HG03439 (cell line): ENCODE data around the gene ANXA10.
"Not testable (repeated sequence)": the region's sequence is repeated elsewhere in the genome, so short reads cannot be mapped to it uniquely, and the experiment has no call there.

Experiments
- ATAC-seq: cut with Tn5 transposase; IDR thresholded peaks from one replicate; pipeline ENCODE4 v1.9.1; 2021; ENCODE audit warnings: mild to moderate bottlenecking, moderate library complexity; ENCODE audit not compliant: unreplicated experiment

The ANXA10 gene, protein sequence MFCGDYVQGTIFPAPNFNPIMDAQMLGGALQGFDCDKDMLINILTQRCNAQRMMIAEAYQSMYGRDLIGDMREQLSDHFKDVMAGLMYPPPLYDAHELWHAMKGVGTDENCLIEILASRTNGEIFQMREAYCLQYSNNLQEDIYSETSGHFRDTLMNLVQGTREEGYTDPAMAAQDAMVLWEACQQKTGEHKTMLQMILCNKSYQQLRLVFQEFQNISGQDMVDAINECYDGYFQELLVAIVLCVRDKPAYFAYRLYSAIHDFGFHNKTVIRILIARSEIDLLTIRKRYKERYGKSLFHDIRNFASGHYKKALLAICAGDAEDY

DNA sequence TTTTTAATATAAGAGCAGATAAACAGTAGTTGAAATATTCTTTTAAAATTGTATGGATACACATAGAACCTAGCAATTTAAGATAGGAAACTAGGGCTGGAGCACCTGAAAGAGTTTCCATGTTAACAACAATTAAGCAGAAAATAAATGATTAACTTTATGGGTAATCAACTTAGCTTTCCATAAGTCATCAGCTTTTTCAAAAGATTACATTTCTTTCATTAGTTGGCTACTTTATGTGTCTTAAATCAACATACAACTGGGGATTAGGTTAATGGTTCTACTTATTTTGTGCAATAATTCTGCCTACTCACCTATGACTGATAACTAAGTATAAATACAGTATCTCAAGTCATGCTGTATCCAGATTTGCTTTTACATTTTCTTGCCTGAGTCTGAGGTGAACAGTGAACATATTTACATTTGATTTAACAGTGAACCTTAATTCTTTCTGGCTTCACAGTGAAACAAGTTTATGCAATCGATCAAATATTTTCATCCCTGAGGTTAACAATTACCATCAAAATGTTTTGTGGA lies at the start of gene ANXA10:
TSS of gene ANXA10 (plus strand) at position 362 of the 537 bp plus-strand sequence. CDS start at position 526, 164 bp downstream.
- no peak for ATAC-seq

DNA sequence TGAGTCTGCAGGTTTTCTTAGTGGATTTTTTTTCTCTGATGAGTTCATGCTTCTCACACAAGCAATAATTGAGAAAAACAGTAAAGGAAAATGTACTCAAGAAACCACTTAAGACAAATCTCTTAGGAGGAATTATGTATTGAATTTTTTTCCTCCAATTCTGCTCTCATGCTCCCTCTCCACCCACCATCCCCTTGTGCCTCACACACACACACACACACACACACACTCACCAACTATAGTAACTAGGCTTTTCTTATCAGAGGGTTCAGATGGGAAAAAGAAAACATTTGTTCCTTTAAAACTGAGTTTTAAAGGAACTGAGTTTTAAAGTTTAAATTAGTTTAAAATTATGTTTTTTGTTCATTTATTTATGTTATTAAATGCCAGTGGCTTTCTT lies 47.0 kb upstream of the ANXA10 start:
- ATAC-seq = no peak

DNA sequence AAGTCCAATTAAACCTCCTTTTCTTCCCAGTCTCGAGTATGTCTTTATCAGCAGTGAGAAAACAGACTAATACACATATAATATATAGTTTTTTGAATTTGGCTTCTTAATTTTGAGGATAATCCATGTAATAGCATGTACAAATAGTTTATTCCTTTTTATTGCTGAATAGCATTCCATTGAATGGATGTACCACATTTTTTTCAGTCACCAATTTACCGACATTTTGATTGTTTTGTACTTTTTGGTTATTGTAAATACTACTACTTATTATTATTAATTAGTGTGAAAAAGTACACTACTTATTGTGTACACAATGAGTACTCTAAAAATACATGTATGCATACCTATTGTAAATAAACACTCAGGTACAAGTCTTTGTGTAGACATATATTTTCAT lies 42.3 kb upstream of the ANXA10 start:
- ATAC-seq = no peak

DNA sequence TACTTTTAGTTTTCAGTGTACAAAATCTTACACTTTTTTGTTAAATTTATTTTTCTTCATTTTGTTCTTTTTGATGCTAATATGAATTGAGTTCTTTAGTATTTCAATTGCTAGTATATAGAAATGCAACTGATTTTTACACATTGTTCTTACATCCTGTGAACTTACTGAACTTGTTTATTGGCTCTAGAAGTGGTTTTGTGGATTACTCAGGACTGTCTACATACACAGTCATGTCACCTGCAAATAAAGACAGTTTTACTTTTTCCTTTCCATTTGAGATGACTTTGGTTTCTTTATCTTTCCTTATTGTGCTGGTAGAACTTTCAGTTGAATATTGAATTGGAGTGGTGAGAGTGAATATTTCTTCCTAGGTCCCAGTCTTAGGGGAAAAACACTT lies 40.8 kb upstream of the ANXA10 start:
- ATAC-seq = no peak

DNA sequence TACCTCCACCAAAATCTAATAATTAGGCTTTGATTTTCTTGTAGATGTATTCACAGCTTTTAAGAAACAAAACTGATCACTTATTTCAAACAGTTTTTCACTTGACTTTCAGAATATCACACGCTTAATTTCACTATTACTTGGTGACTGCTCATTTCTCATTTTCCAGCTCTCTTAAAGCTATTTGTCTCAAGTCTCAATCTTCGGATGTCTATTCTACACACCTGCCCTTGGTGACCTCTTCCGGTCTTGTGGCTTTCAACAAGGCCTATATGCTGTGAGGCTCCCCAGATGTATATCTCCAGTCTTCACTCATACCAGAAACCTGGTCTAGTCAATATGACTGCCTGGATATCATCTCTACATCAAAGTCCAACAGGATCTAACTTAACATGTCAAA lies 34.9 kb upstream of the ANXA10 start:
- peak; percentile 94 for ATAC-seq

DNA sequence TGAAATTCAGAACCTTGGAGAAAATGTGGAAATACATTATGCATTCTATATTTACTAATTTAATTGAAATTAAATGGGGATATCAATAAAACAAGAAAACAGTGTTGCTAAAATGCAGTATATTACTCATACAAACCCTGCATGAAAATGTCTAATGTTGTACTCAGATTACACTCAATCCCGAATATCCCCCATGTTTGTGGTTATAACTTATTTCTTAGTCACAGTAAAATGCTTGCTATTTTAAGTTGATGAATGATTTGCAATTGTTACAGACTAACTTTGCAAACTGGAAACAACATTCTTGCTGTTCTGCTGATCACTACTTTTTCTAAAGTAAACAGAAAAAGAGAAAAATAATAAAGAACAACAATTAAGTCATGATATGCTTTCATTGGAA lies 33.1 kb upstream of the ANXA10 start:
- ATAC-seq = no peak

DNA sequence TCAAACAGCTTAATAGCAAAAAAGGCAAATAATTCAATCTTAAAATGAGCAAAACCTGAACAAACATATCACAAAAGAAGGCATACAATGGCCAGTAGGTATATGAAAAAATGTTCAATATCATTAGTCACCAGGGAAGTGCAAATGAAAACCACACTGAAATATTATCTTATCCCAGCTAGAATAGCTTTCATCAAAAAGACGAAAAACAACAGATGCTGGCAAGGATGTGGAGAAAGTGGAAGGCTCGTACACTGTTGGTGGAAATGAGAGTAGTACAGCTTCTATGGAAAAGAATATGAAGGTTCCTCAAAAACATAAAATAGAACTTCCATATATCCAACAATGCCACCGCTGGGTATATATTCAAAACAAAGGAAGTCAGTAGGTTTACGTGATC lies 29.3 kb upstream of the ANXA10 start:
- ATAC-seq = no peak

DNA sequence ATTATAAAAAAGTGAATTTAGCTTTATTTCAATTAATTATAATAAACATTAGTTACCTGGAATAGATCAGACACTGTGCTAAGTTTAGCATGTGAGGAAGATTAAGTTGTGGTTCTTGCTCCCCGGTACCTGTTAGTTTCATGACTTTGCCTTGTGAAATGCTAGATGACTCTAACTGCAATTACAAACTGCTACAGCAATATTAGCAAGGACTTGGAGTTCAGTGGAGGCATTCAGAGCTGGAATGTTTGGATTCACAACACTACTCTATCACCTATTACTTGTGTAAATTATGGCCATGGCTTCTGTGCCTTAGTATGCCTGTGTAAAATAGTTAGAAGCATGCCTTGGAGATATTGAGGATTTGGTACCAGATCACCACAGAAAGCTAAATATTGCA lies 21.4 kb upstream of the ANXA10 start:
- no peak for ATAC-seq

DNA sequence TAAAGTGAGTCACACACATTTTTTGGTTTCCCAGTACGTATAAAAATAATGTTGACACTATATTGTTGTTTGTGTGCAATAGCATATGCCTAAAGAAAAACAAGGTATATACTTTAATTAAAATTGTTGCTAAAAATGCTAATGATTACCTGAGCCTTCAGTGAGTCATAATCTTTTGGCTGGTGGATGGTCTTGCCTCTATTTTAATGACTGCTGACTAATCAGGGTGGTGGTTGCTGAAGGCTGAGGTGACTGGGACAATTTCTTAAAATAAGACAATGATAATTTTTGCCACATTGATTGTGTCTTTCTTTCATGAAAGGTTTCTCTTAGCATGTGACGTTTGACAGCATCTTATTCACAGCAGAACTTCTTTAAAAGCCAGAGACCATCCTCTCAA lies 21.0 kb upstream of the ANXA10 start:
- no peak for ATAC-seq

DNA sequence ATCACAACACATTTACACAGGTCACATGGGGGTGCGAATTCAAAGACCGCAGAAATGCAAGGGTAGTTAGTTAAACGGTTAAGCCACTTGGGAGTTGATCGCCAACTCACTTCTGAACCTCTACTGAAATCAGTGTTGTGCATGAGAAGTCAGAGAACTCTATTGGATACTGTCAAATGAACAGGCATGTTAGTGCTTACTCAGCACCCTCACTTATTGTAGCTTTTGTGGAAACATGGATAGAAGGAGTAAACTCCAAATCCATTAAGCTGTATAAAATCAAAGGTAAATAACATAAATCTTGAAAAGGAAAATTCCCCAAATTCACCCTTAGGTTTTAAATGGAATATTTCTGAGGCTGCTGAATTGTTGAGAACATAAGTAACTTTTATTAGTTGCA lies 17.5 kb upstream of the ANXA10 start:
- no peak for ATAC-seq

DNA sequence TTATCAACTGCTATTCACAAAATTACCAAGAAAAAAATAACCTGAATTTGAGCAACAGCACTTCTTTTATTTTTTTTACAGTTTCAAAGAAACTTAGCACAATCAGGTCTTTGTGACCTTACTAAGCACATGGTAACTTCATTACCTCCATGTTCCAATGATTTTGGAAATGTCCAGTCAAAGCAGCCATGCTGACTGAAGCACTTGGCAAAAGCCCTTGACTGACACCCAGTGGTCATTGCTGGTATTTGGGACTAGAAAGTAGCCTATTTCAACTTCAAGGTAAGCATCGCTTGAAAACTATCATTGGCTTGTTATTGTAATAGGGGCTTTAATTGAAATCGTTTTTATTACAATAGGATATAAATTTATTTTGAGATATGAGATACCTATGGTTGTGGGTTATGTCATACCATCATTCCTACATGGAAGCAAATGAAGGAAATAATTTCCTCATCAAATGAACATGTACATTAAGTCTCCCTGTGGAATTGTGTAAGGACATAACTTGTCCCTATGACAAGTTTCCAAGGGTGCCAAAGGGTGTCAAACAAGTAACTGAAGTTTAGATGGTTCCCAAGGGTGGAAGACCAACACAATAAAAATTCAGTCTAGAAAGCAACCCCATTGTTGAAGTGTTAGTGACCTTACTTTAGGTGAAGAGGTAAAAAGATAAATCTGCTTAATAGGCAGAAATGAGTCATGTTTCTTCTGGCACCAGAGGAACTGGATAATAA lies 15.2 kb upstream of the ANXA10 start:
- ATAC-seq = peak; percentile 81

DNA sequence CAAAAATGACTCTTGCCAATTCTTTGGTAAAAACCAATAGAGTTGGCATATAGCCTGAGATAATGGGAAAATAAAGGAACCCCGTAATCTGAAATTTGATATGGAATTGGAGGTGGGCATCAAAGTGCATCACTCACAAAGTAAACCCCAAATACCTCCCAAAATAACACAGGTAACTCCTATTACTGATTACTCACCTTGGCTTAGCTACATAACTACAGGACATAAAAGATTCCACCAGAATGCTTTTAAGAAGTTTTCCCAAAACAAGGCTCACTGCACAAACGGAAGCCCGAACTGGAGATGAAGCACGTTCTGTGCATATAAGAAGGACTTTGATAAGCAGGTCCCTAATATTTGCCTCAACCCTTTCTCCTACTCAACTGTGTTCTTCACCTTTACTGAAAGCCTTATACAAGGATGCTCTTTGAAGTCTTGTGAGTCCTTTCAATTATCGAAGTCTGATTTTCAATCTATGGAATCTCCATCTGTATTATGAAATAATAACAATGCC lies 14.6 kb upstream of the ANXA10 start:
- ATAC-seq = no peak

DNA sequence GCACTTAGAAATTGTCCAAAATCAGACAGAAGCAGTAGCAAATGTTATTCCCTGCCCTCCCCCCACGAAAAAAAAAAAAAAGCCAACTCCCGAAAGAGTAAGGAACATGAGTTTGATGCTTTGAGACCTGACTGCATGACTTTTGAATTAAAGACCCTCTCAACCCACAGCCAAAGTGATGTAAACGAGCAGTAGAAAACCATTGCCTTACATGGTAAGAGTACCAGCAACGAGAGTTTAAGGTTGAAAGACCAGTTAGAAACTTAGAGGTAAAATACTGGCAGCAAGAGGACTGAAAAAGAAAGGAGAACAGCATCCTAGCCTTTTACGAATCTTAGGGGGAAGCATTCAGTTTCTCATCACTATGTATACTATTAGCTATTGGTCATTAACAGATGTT lies 10.0 kb upstream of the ANXA10 start:
- no peak for ATAC-seq

DNA sequence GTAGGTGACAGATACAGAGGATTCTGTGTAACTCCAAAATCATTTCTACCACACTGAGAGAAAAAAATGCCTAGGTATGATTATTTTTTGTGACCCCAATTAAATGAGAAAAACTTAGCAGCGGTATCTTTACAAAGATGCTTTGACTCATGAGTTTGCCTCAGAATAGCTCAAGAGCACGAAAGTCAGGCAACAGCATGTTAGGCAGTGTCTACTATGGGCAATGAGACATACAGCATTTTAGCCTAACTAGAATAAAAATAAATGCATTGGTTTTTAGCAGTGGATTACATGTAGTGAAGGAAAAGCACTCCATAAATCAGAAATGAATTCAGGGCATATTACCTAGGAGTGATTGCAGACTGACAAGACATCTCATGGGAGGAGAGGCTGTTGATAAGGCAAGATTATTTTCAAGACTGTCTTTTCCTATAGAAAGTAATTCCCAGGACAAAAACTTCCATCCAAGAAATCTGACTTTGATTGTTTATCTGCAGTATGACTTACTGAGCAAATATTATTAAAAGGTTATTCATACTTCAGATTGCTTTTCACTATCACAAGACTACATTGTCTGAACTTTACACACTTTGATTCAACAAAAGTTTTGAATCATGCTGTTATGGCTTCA lies 3.6 kb downstream of the ANXA10 start:
- ATAC-seq = no peak

DNA sequence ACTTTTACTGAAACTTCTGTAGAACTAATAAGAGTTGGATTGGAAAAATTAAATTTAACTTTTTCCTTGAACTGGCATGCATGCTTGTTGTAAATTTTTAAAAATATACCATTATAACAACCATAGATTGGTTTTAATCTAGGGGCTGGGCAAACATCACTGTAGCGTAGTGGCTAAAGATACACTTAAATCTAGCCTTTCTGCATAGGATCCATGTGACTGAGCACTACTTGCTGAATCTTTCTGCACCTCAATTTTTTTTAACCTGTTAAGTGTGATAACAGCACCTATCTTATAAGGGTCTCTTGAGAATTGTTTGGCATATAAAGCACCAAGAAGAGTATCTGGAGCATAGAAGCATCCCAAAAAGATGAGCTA lies 4.1 kb downstream of the ANXA10 start:
- no peak for ATAC-seq

DNA sequence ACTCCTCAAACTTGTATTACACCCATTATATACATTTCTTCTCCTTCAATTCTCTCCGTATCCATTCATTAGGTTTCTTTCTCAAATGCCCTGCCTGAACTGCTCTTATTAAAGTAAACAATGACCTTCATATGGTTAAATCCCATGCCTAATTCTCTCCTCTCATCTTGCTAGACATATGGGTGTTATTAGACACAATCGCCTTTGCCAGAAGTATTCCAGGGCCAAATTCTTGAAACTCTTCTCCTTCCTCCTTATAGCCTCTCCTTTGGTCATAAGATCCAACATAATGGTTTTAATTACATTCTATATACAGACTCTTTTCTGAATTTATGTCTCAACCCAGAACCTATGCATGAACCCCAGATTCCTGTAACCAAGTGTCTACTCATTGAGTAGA lies 4.8 kb downstream of the ANXA10 start:
- ATAC-seq = no peak

DNA sequence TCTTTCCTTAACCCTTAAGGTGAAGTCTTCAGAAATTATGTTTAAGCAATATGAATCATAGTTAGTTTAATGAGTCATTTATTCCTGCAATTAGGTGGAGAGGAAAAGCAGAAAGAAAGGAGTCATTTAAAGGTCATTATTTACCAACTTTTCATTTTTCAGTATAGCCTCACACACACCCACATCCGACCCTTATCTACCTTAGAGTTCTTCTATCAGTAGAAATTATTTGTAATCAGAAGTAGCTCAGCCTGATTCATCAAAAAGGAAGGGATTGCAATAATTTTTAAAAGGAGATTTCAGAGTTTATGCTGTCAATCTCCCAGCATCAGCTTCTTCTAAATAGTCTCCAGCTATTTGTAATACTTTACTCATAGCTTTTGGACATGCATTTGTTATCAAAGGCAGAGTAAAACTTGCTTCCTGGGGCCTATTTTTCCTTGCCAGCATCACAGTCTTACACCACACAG lies 5.9 kb downstream of the ANXA10 start:
- no peak for ATAC-seq

DNA sequence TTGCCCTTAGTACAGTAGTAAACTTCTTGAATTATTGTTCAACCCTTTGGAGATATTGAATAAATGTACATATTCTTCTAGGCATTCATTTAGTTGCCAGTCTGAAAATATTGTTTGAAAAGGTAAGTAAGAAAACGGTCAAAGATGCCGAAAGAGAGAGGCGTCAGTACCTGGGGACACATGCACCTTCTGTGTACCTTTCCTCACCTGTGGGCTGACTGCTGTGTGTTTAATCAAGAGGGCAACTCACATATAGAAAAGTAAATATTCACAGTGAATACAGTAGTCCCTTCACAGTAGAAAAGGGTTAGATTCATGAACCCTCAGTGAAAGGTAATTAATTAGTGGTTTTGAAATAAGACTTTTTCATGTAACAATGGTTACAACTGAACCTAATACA lies 6.9 kb downstream of the ANXA10 start:
- no peak for ATAC-seq

DNA sequence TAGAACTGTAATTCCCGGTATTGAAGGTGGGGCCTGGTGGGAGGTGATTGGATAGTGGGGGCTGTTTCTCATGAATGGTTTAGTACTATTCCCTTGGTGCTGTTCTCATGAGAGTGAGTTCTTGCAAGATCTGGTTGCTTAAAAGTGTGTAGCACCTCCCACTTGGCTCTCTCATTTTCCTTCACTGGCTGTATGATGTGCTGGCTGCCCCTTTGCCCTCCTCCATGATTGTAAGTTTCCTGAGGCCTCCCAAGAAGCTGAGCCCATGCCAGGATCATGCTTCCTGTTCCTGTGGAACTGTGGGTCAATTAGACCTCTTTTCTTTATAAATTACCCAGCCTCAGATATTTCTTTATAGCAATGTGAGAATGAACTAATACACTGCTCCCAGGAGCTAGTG lies 8.7 kb downstream of the ANXA10 start:
- no peak for ATAC-seq

DNA sequence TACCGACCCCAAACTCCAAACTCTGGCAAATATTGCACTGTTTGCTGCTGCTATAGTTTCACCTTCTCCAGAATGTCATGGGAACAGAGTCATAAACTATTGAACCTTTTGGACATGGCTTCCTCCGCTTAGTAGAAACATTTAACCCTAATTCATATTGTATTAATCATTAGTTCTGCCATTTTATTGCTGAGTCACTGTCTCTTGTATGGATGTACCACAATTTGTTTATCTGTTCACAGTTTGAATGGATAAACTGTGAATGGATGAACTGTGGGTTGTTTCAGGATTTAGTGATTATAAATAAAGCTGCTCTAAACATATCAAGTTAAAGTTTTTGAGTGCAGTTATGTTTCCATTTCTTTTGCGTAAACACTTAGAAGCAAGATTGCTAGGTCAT lies 10.1 kb downstream of the ANXA10 start:
- no peak for ATAC-seq

DNA sequence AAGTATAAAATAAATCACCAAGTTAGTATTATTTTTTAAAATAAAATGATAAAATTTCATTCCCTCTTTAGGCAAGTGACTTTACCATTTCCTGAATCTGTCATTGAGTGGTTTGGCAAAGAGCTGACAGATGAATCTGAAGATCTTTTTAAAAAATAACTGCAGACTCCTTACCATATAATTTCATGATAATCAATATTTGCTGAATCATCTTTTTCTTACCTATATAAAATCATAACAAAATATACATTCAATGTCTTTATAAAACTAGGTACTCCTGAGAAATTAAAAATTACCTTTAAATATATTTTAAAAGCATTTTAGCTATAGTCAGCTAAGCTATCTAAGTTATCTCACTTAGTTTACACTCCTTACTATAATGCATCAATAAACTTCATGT lies 17.2 kb downstream of the ANXA10 start:
- ATAC-seq = no peak

DNA sequence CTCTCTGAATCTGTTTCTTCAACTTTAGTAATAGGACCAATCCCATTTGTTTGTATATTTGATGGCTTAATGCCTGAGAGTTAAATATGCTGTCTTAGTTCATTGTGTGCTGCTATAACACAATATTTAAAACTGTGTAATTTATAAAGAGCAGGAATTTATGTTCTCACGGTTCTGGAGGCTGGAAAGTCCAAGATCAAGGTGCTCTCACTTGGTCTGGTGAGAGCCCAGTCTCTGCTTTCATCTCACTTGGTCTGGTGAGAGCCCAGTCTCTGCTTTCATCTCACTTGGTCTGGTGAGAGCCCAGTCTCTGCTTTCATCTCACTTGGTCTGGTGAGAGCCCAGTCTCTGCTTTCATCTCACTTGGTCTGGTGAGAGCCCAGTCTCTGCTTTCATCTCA lies 20.7 kb downstream of the ANXA10 start:
- ATAC-seq = not testable (repeated sequence)
